OCI-LY7 (cell line): ENCODE data around the gene CACNA1B. TPM values are rescaled to one million over a fixed set of nuclear protein-coding genes. Genes with fewer than 3 reads are reported as not detected.

ENCODE experiments used
- BruUV-seq: library from RNA; stranded (reverse); fragments of 400-500 nt; replicated peaks from 2 replicates; lab custom pipeline; 2021; lab: Mats Ljungman, UMichigan
- CTCF ChIA-PET: fragments of 300-600 bp; sonication (Branson Sonifier 250); formaldehyde crosslinking; loops from one replicate; lab custom pipeline; 2022; ENCODE audit warnings: antibody characterized with exemption; ENCODE audit not compliant: unreplicated experiment; lab: Charles Lee
- POLR2A ChIA-PET: fragments of 300-600 bp; sonication (Branson Sonifier 250); formaldehyde crosslinking; loops from one replicate; lab custom pipeline; 2022; ENCODE audit warnings: antibody characterized with exemption; lab: Charles Lee
- DNase-seq: peaks from one replicate; pipeline ENCODE4 v3.0.0-alpha.2; 2015; ENCODE audit warnings: low spot score
- H2AFZ ChIP-seq: fragments of 200-600 bp; sonication (generic), shearing (Covaris generic); 2 replicates; pipeline ENCODE4 v1.6.1; 2014; ENCODE audit warnings: mild to moderate bottlenecking, antibody characterized with exemption, low read length, moderate library complexity
- H3K27ac ChIP-seq: fragments of 200-600 bp; sonication (generic); 2 replicates; pipeline ENCODE4 v1.5.1; 2014; ENCODE audit warnings: mixed run types, low read depth, mild to moderate bottlenecking, moderate library complexity, low read length, inconsistent platforms; ENCODE audit not compliant: poor library complexity, severe bottlenecking
- H3K36me3 ChIP-seq: fragments of 200-600 bp; sonication (generic); 2 replicates; pipeline ENCODE4 v1.6.1; 2014; ENCODE audit warnings: mild to moderate bottlenecking, antibody characterized with exemption, low read length, moderate library complexity, mixed read lengths; ENCODE audit not compliant: insufficient read depth
- H3K4me1 ChIP-seq: fragments of 200-600 bp; sonication (generic); 2 replicates; pipeline ENCODE4 v1.5.1; 2014; ENCODE audit warnings: mild to moderate bottlenecking, low read length; ENCODE audit not compliant: insufficient read depth, poor library complexity, severe bottlenecking
- H3K4me2 ChIP-seq: fragments of 200-600 bp; sonication (generic); 2 replicates; pipeline ENCODE4 v1.6.1; 2014; ENCODE audit warnings: mild to moderate bottlenecking, low read length
- H3K4me3 ChIP-seq: fragments of 200-600 bp; sonication (generic); 2 replicates; pipeline ENCODE4 v1.5.1; 2014; ENCODE audit warnings: mild to moderate bottlenecking, low read depth, low read length; ENCODE audit not compliant: poor library complexity, severe bottlenecking
- H3K79me2 ChIP-seq: fragments of 200-600 bp; sonication (generic); 2 replicates; pipeline ENCODE4 v1.6.1; 2016; ENCODE audit warnings: low read depth, mild to moderate bottlenecking, low read length, moderate library complexity, mixed read lengths; ENCODE audit not compliant: insufficient read depth
- H3K9me2 ChIP-seq: fragments of 200-600 bp; sonication (generic); 2 replicates; pipeline ENCODE4 v1.6.1; 2016; ENCODE audit warnings: mild to moderate bottlenecking, low read length, mixed read lengths; ENCODE audit not compliant: insufficient read depth
- H3K9me3 ChIP-seq: fragments of 200-600 bp; sonication (generic); 2 replicates; pipeline ENCODE4 v1.6.1; 2014; ENCODE audit warnings: mild to moderate bottlenecking, mixed run types, low read length, mixed read lengths
- H4K20me1 ChIP-seq: fragments of 200-600 bp; sonication (generic); 2 replicates; pipeline ENCODE4 v1.6.1; 2014; ENCODE audit warnings: mild to moderate bottlenecking, antibody characterized with exemption, low read length, moderate library complexity, mixed read lengths; ENCODE audit not compliant: insufficient read depth
- EZH2phosphoT487 ChIP-seq: fragments of 200-600 bp; sonication (generic); IDR thresholded peaks from 2 replicates; pipeline ENCODE4 v1.6.1; 2018; ENCODE audit warnings: low read depth, borderline replicate concordance, mild to moderate bottlenecking, mixed run types, antibody characterized with exemption, low read length, moderate library complexity, mixed read lengths
- intact Hi-C: fragments of 100-400 bp; cut with micrococcal nuclease; formaldehyde crosslinking; loops from one replicate; pipeline ENCODE4 v1.10.0; 2022; ENCODE audit not compliant: unreplicated experiment
- total RNA-seq, 2 experiments: library from RNA; depleted of rRNA in 1 of 2; stranded (reverse); fragments of >200 nt in 1 of 2; shearing (Covaris generic) in 1 of 2; gene quantifications; 2 replicates each; pipeline ENCODE4 v1.2.3, GENCODE V29; 2014 to 2022
- TF ChIP-seq, protein P1 (sequence below): fragments of 200-600 bp; sonication (generic); conservative IDR thresholded peaks from 2 replicates; pipeline ENCODE4 v1.5.1; 2014; ENCODE audit warnings: mild to moderate bottlenecking, antibody characterized with exemption, low read length, moderate library complexity, mixed read lengths

Gene CACNA1B
- total RNA-seq, 2 experiments from 2014 or later: not detected

DNA sequence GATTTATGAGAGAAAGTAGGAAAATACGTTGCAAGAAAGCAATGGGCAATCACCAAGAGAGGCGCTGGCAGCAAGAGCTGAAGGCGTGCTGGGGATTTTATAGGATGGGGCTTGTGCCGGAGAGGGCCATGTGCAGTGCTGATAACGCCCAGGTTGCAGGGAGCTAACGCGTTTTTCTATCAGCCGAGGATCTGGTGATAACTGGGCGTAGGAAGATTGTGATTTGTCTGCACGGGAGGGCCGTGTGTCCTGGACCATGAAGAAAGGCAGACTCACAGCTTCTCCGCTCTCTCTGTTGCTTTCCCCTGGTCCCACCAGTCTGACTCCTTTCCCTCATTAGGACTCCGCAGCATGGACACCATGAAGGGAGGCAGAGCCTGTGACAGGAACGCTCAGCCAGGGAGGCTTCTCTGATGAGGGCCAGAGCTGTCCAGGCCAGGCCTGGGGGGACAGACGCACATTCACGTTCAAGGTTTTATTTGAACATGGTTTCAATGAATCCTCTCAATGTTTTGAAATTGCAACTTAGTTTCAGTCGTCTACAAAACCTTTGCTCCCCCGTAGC lies 11.9 kb upstream of the CACNA1B start:
- H2AFZ ChIP-seq: no peak overlapping the region
- H3K4me2 ChIP-seq: no peak overlapping the region
- no peak for DNase-seq
- no peaks in the 10 kb centered on the region for H3K4me1 ChIP-seq
- no peaks in the 10 kb centered on the region for H4K20me1 ChIP-seq
- H3K36me3 ChIP-seq: no peaks in the 10 kb centered on the region
- CTCF ChIA-PET: no interaction called here
- POLR2A ChIA-PET: no interaction called here
- intact Hi-C loops: no loop called here
- no peaks in the 10 kb centered on the region for H3K9me3 ChIP-seq
- no peak overlapping the region for H3K27ac ChIP-seq
- no peak for TF ChIP-seq EZH2phosphoT487
- TF ChIP-seq, protein P1, sequence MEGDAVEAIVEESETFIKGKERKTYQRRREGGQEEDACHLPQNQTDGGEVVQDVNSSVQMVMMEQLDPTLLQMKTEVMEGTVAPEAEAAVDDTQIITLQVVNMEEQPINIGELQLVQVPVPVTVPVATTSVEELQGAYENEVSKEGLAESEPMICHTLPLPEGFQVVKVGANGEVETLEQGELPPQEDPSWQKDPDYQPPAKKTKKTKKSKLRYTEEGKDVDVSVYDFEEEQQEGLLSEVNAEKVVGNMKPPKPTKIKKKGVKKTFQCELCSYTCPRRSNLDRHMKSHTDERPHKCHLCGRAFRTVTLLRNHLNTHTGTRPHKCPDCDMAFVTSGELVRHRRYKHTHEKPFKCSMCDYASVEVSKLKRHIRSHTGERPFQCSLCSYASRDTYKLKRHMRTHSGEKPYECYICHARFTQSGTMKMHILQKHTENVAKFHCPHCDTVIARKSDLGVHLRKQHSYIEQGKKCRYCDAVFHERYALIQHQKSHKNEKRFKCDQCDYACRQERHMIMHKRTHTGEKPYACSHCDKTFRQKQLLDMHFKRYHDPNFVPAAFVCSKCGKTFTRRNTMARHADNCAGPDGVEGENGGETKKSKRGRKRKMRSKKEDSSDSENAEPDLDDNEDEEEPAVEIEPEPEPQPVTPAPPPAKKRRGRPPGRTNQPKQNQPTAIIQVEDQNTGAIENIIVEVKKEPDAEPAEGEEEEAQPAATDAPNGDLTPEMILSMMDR: no peak
- no peaks in the 10 kb centered on the region for H3K79me2 ChIP-seq
- H3K9me2 ChIP-seq: no peaks in the 10 kb centered on the region
- no peak overlapping the region for H3K4me3 ChIP-seq
- no TSS peak for BruUV-seq

DNA sequence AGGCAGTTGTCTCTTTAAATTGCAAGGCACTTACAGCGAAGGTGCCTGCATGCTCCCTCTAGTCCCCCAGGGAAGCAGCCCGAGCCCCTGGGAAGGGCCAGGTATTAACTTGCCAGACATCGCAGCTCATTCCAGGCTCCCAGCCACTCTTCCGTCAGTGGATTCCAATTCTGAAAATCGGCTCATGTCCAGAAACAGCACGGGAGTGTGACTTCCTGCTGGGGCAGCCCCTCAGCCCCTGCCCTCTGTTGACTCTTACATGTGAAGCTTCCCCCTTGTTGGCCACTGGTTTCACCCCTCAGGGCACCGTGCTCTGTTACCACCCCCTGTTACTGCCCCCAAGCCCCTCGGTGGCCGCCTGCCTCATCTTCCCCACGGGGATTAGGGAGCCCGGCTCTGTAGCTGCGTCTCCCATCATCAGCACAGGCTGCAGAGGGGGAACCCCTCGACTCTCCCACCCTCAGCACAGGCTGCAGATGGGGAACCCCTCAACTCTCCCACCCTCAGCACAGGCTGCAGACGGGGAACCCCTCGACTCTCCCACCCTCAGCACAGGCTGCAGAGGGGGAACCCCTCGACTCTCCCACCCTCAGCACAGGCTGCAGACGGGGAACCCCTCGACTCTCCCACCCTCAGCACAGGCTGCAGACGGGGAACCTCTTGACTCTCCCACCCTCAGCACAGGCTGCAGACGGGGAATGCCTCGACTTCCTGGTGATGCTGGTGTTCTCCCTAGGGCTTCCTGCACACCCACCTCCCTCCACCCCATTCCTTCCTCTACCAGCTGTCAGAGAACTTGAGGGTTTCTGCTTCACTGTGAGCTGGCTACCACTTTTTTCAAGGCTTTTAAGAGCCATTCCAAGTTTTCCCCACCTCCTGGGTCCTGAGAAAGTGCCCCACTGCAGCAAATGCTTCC lies 11.1 kb upstream of the CACNA1B start:
- POLR2A ChIA-PET: no interaction called here
- intact Hi-C loops: no loop called here
- CTCF ChIA-PET: interaction anchor here (0.7 kb wide), 1 partner anchor 10 kb away, joined by 3 read pairs; no protein-coding TSS in a partner anchor
- DNase-seq: no peak
- Histone ChIP-seq H3K36me3 (no peaks in the 10 kb centered on the region), H3K9me3 (no peaks in the 10 kb centered on the region), H3K27ac (no peak overlapping the region), H3K9me2 (no peaks in the 10 kb centered on the region), H4K20me1 (no peaks in the 10 kb centered on the region), H2AFZ (no peak overlapping the region), H3K4me2 (no peak overlapping the region), H3K4me3 (no peak overlapping the region), H3K79me2 (no peaks in the 10 kb centered on the region), H3K4me1 (no peaks in the 10 kb centered on the region)
- TF ChIP-seq, protein P1: no peak
- no peak for TF ChIP-seq EZH2phosphoT487
- no TSS peak for BruUV-seq

DNA sequence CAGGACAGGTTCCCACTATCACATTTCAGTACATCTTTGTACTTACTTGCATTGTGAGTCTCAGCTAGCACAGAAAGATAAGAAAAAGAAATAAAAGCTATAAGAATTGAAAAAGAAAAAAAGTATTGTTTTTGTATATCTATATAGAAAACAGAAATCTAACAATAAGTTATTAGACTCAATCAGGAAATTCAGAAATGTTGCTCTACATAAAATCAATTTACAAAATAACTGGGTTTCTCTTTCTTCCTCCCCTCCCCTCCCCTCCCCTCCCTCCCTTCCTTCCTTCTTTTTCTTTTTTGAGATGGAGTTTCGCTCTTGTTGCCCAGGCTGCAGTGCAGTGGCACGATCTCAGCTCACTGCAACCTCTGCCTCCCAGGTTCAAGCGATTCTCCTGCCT lies 7.2 kb upstream of the CACNA1B start:
- Histone ChIP-seq H3K79me2 (no peaks in the 10 kb centered on the region), H3K27ac (no peak overlapping the region), H4K20me1 (no peaks in the 10 kb centered on the region), H3K4me1 (no peaks in the 10 kb centered on the region), H3K36me3 (no peaks in the 10 kb centered on the region), H3K4me2 (no peak overlapping the region), H3K9me3 (no peaks in the 10 kb centered on the region), H3K4me3 (no peak overlapping the region), H3K9me2 (no peaks in the 10 kb centered on the region), H2AFZ (no peak overlapping the region)
- TF ChIP-seq EZH2phosphoT487: no peak
- TF ChIP-seq, protein P1: no peak
- BruUV-seq: no TSS peak
- ChIA-PET CTCF (no interaction called here), POLR2A (no interaction called here)
- DNase-seq: no peak
- intact Hi-C loops: no loop called here
